RWPE2 (cell line): Measurements from ENCODE around the gene LHX3.

Experiments used
- ATAC-seq: fragments of 200-7000 bp; cut with Tn5 transposase; 3 replicates; pipeline ENCODE4 v1.9.1; 2021; ENCODE audit warnings: low read depth
- DNase-seq: peaks from one replicate; pipeline ENCODE4 v3.0.0-alpha.2; 2020; ENCODE audit warnings: low spot score
- H3K27ac ChIP-seq: fragments of 450-650 bp; 2 replicates; pipeline ENCODE4 v1.5.1; 2017; ENCODE audit warnings: mild to moderate bottlenecking; ENCODE audit not compliant: poor library complexity, severe bottlenecking
- H3K27me3 ChIP-seq: fragments of 250-450 bp; sonication (Bioruptor Pico); 2 replicates; pipeline ENCODE4 v1.5.1; 2021; ENCODE audit warnings: mild to moderate bottlenecking, moderate library complexity; ENCODE audit not compliant: insufficient read depth, poor library complexity, severe bottlenecking
- H3K36me3 ChIP-seq: fragments of 250-450 bp; sonication (Bioruptor Pico); 2 replicates; pipeline ENCODE4 v1.5.1; 2020; ENCODE audit warnings: low read depth, mild to moderate bottlenecking, moderate library complexity
- H3K4me1 ChIP-seq: fragments of 250-450 bp; sonication (Bioruptor Pico); 2 replicates; pipeline ENCODE4 v1.5.1; 2021; ENCODE audit warnings: mild to moderate bottlenecking, moderate library complexity; ENCODE audit not compliant: insufficient read depth, poor library complexity, severe bottlenecking
- H3K4me3 ChIP-seq: fragments of 250-450 bp; sonication (Bioruptor Pico); 2 replicates; pipeline ENCODE4 v1.5.1; 2021; ENCODE audit warnings: mild to moderate bottlenecking, moderate library complexity; ENCODE audit not compliant: severe bottlenecking
- H3K9me3 ChIP-seq: fragments of 250-450 bp; sonication (Bioruptor Pico); 2 replicates; pipeline ENCODE4 v1.5.1; 2021; ENCODE audit warnings: mild to moderate bottlenecking, moderate library complexity; ENCODE audit not compliant: severe bottlenecking
- CTCF ChIP-seq: fragments of 450-650 bp; IDR thresholded peaks from one replicate; pipeline ENCODE4 v1.5.1; 2017; ENCODE audit warnings: mild to moderate bottlenecking, moderate library complexity; ENCODE audit not compliant: poor library complexity, severe bottlenecking

The LHX3 gene

GRCh38 chr9:136178773-136179075 is 26.2 kb downstream of the LHX3 start:
- H3K36me3 ChIP-seq: no peaks in the 10 kb centered on the region
- TF ChIP-seq CTCF: no peak
- no peak overlapping the region for H3K27ac ChIP-seq
- ATAC-seq: no peak
- no peak for DNase-seq
- no peaks in the 10 kb centered on the region for H3K4me1 ChIP-seq
- peaks cover 16% of the 10 kb centered on the region for H3K27me3 ChIP-seq
- H3K4me3 ChIP-seq: no peak overlapping the region
- H3K9me3 ChIP-seq: no peaks in the 10 kb centered on the region

GRCh38 chr9:136178061-136178772 is 26.7 kb downstream of the LHX3 start:
- Histone ChIP-seq H3K36me3 (no peaks in the 10 kb centered on the region), H3K4me3 (no peak overlapping the region), H3K9me3 (no peaks in the 10 kb centered on the region), H3K4me1 (no peaks in the 10 kb centered on the region), H3K27ac (no peak overlapping the region), H3K27me3 (peaks cover 13% of the 10 kb centered on the region)
- DNase-seq: no peak
- TF ChIP-seq CTCF: no peak
- no peak for ATAC-seq

GRCh38 chr9:136177224-136177623 is 27.7 kb downstream of the LHX3 start:
- no peaks in the 10 kb centered on the region for H3K36me3 ChIP-seq
- H3K9me3 ChIP-seq: no peaks in the 10 kb centered on the region
- no peak for TF ChIP-seq CTCF
- DNase-seq (no peak), ATAC-seq (no peak)
- H3K27ac ChIP-seq: no peak overlapping the region
- H3K4me3 ChIP-seq: no peak overlapping the region
- no peaks in the 10 kb centered on the region for H3K4me1 ChIP-seq
- H3K27me3 ChIP-seq: peaks cover 13% of the 10 kb centered on the region

GRCh38 chr9:136175616-136176197 is 29.2 kb downstream of the LHX3 start:
- ATAC-seq: no peak

More at GRCh38 chr9:136175616-136176197, 29.2 kb downstream of the LHX3 start:
- DNase-seq: no peak
- no peak overlapping the region for H3K4me3 ChIP-seq
- H3K4me1 ChIP-seq: no peaks in the 10 kb centered on the region
- H3K9me3 ChIP-seq: no peaks in the 10 kb centered on the region
- TF ChIP-seq CTCF: no peak
- H3K27me3 ChIP-seq: peaks cover 10% of the 10 kb centered on the region
- no peak overlapping the region for H3K27ac ChIP-seq
- no peaks in the 10 kb centered on the region for H3K36me3 ChIP-seq
